Naive thymus-derived CD8-positive, alpha-beta T cell (primary cell): ENCODE data around the gene PLCD3. TPM values are rescaled to one million over a fixed set of nuclear protein-coding genes. Genes with fewer than 3 reads are reported as not detected.
A peak's percentile ranks its signal among the peaks of the same experiment; 100 is the strongest.

Experiments
- ATAC-seq, 2 donors: fragments of 150-1000 bp; cut with Tn5 transposase in 1 of 2; sonication (Bioruptor Pico), chemical (Tn5 transposase) in 1 of 2; 1 replicate in 1 of 2; 2 replicates in 1 of 2; pipeline ENCODE4 v1.10.0; 2021; ENCODE audit warnings: mild to moderate bottlenecking in 2 of 2, moderate library complexity in 2 of 2
- POLR2A ChIA-PET: fragments of 350-600 bp; sonication (Branson Sonifier 250); formaldehyde crosslinking; loops from one replicate; lab custom pipeline; 2021; ENCODE audit warnings: antibody characterized with exemption; lab: Charles Lee
- DNase-seq, 10 donors: peaks; one replicate each; pipeline versions ENCODE4 v3.0.0 to v3.0.0-alpha.2; 2020 to 2022
- H3K27ac Mint-ChIP-seq, 10 donors: one replicate each; pipeline ENCODE4 v1.8.0; 2020 to 2022; ENCODE audit warnings: mild to moderate bottlenecking in 10 of 10, mixed read lengths in 10 of 10, moderate library complexity in 4 of 10, inconsistent platforms in 1 of 10
- H3K27me3 Mint-ChIP-seq, 5 donors: one replicate each; pipeline ENCODE4 v1.8.0; 2021 to 2022; ENCODE audit warnings: mixed read lengths in 5 of 5
- H3K36me3 Mint-ChIP-seq, 3 donors: one replicate each; pipeline ENCODE4 v1.8.0; 2020 to 2022; ENCODE audit warnings: mixed read lengths in 3 of 3, mild to moderate bottlenecking in 2 of 3, inconsistent platforms in 1 of 3
- H3K4me1 Mint-ChIP-seq, 4 donors: one replicate each; pipeline ENCODE4 v1.8.0; 2021 to 2022; ENCODE audit warnings: mixed read lengths in 4 of 4
- H3K4me3 Mint-ChIP-seq, 10 donors: one replicate each; pipeline ENCODE4 v1.8.0; 2020 to 2022; ENCODE audit warnings: mild to moderate bottlenecking in 10 of 10, mixed read lengths in 10 of 10, moderate library complexity in 6 of 10, inconsistent platforms in 1 of 10
- H3K9me3 Mint-ChIP-seq, 9 donors: one replicate each; pipeline ENCODE4 v1.8.0; 2020 to 2022; ENCODE audit warnings: mixed read lengths in 9 of 9, mild to moderate bottlenecking in 3 of 9, inconsistent platforms in 1 of 9, moderate library complexity in 1 of 9
- polyA plus RNA-seq, 3 donors: library from polyadenylated mRNA; unstranded; fragments of 300-500 nt; fragmentation: Illumina TruSeq; gene quantifications; one replicate each; pipeline ENCODE4 v1.2.3, GENCODE V29; 2021
- total RNA-seq, 8 experiments: library from RNA in 2 of 8; stranded (reverse) in 2 of 8; gene quantifications; one replicate each; pipeline ENCODE4 v1.2.3 and lab custom pipeline; 2021 to 2026

PLCD3 gene
- total RNA-seq, result 1 to 10 TPM; 1.6 to 4.0 TPM
- polyA plus RNA-seq, result under 1 TPM; 0.35 to 0.65 (median 0.56) TPM
- total RNA-seq (lab: John Stamatoyannopoulos, UW), result 0.77 to 3.6 (median 1.4) reads per million in 6 experiments

GRCh38 chr17:45132320-45132571, at the start of gene PLCD3:
TSS of gene PLCD3 (minus strand) at chr17:45132515. CDS start at chr17:45132410, 105 bp downstream.
- POLR2A ChIA-PET, result interaction anchor here (4.0 to 7.2 kb wide), 2 partner anchors 16 to 30 kb away, joined by 38 to 195 read pairs; partner anchors contain the start of genes HEXIM1 and HEXIM2
- H3K4me1 Mint-ChIP-seq, result peaks cover 10 to 25% (median 18%) of the 10 kb centered on the region in 4 donors
- ATAC-seq (peak in 1 of 2 donors; percentile 42), DNase-seq (peak in 1 of 10 donors; percentile 42)
- no peaks in the 10 kb centered on the region for H3K9me3 Mint-ChIP-seq
- peak within 1 kb of the TSS; percentile 84 to 94 (median 90) for H3K4me3 Mint-ChIP-seq
- no peaks in the 10 kb centered on the region for H3K36me3 Mint-ChIP-seq
- peak within 1 kb of the TSS; percentile 29 to 95 (median 92) for H3K27ac Mint-ChIP-seq
- H3K27me3 Mint-ChIP-seq, result peaks cover 0 to 3% (median 3%) of the 10 kb centered on the region in 5 donors

DNA sequence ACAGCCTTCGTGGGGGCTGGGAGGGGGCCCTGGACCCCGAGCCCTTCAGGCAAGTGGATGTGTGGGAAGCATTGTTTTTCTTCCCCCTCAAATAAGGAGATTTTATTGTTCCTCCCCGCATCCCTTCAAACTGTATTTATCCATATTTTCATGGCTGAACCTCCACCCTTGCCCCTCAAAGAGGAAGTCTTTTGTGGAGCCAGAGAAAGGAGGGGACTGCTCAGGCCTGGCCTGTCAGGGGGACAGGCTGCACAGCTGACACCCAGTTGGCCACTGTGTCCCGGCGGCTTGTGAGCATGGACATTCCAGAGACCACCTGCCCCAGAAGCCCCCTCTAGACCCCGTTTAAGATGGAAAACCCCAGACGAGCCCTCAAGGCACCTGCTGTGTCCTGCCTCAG, 45.2 kb upstream of the PLCD3 start:
- H3K27me3 Mint-ChIP-seq, result no peaks in the 10 kb centered on the region
- no peak overlapping the region for H3K27ac Mint-ChIP-seq
- H3K4me3 Mint-ChIP-seq, result no peak overlapping the region
- H3K9me3 Mint-ChIP-seq, result no peaks in the 10 kb centered on the region
- POLR2A ChIA-PET, result no interaction called here
- peaks cover 4 to 9% (median 7%) of the 10 kb centered on the region in 4 donors for H3K4me1 Mint-ChIP-seq
- DNase-seq (no peak), ATAC-seq (no peak)
- no peaks in the 10 kb centered on the region for H3K36me3 Mint-ChIP-seq

- no peaks in the 10 kb centered on the region for H3K36me3 Mint-ChIP-seq
- POLR2A ChIA-PET, result interaction anchor here (0.7 to 2.6 kb wide), 2 partner anchors 14 to 27 kb away, joined by 3 to 9 read pairs; partner anchors contain the start of gene HEXIM2
- H3K27ac Mint-ChIP-seq, result peak overlapping the region in 5 of 10 donors; percentile 20 to 74 (median 46)
- DNase-seq (no peak), ATAC-seq (no peak)
- H3K9me3 Mint-ChIP-seq, result no peaks in the 10 kb centered on the region
- no peaks in the 10 kb centered on the region for H3K27me3 Mint-ChIP-seq
- H3K4me1 Mint-ChIP-seq, result peaks cover 4 to 27% (median 25%) of the 10 kb centered on the region in 4 donors
- peak overlapping the region in 1 of 10 donors; percentile 24 for H3K4me3 Mint-ChIP-seq
Measured at GRCh38 chr17:45175759-45176115, 43.4 kb upstream of the PLCD3 start.

GRCh38 chr17:45172541-45173286, 40.4 kb upstream of the PLCD3 start:
- peak overlapping the region; percentile 75 to 89 (median 82) for H3K4me3 Mint-ChIP-seq
- H3K36me3 Mint-ChIP-seq, result no peaks in the 10 kb centered on the region
- ATAC-seq, result peak; percentile 85
- no peaks in the 10 kb centered on the region for H3K27me3 Mint-ChIP-seq
- H3K27ac Mint-ChIP-seq, result peak overlapping the region; percentile 91 to 98 (median 94)
- DNase-seq, result peak; percentile 30 to 85 (median 48)
- peaks cover 6 to 32% (median 30%) of the 10 kb centered on the region in 4 donors for H3K4me1 Mint-ChIP-seq
- POLR2A ChIA-PET, result interaction anchor here (0.6 to 5.8 kb wide), 19 partner anchors 10 to 154 kb away, joined by 3 to 111 read pairs (median 5); partner anchors contain the start of genes ACBD4, HEXIM1, HEXIM2 and MAP3K14
- no peaks in the 10 kb centered on the region for H3K9me3 Mint-ChIP-seq

- no peaks in the 10 kb centered on the region for H3K36me3 Mint-ChIP-seq
- peaks cover 6 to 32% (median 30%) of the 10 kb centered on the region in 4 donors for H3K4me1 Mint-ChIP-seq
- H3K4me3 Mint-ChIP-seq, result peak overlapping the region in 9 of 10 donors; percentile 33 to 89 (median 80)
- DNase-seq (no peak), ATAC-seq (no peak)
- POLR2A ChIA-PET, result interaction anchor here (0.5 to 5.8 kb wide), 18 partner anchors 10 to 1528 kb away, joined by 3 to 111 read pairs (median 4); partner anchors contain the start of genes ACBD4, HEXIM1, HEXIM2 and MAP3K14
- no peaks in the 10 kb centered on the region for H3K9me3 Mint-ChIP-seq
- no peaks in the 10 kb centered on the region for H3K27me3 Mint-ChIP-seq
- H3K27ac Mint-ChIP-seq, result peak overlapping the region; percentile 73 to 98 (median 92)
Measured at GRCh38 chr17:45172232-45172540, 39.9 kb upstream of the PLCD3 start.

GRCh38 chr17:45171338-45172231, 39.3 kb upstream of the PLCD3 start:
- Mint-ChIP-seq H3K27me3 (no peaks in the 10 kb centered on the region), H3K36me3 (no peaks in the 10 kb centered on the region), H3K4me3 (peak overlapping the region in 8 of 10 donors; percentile 20 to 88 (median 80)), H3K27ac (peak overlapping the region; percentile 81 to 98 (median 92)), H3K9me3 (no peaks in the 10 kb centered on the region), H3K4me1 (peaks cover 6 to 32% (median 30%) of the 10 kb centered on the region in 4 donors)
- ATAC-seq (no peak), DNase-seq (no peak)
- POLR2A ChIA-PET, result interaction anchor here (0.5 to 5.8 kb wide), 11 partner anchors 10 to 1528 kb away, joined by 3 to 111 read pairs (median 3); partner anchors contain the start of genes ACBD4, HEXIM1 and HEXIM2

DNA sequence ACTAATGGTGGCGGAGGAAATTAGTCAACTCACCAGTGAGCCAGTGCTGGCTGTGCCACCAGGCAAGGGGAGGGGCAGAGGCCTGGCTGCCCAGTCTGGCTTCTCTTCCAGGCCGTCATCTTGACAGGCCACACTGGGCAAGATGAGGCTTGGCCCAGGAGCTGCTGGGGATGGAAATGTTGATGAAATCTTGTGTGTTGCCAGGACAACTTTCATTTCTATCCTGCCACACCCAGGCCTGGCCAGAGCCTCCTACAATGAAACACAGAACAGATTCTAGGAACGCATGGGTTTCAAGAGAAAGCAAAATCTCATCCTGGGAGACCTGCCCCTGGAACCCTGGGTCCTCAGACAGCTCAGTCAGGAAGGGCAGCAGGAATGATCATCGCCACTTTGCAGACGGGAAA, 38.6 kb upstream of the PLCD3 start:
- no peaks in the 10 kb centered on the region for H3K9me3 Mint-ChIP-seq
- no peaks in the 10 kb centered on the region for H3K36me3 Mint-ChIP-seq
- H3K4me3 Mint-ChIP-seq, result peak overlapping the region in 9 of 10 donors; percentile 12 to 88 (median 39)
- no peak for DNase-seq
- ATAC-seq, result no peak
- H3K4me1 Mint-ChIP-seq, result peaks cover 6 to 32% (median 30%) of the 10 kb centered on the region in 4 donors
- POLR2A ChIA-PET, result interaction anchor here (0.9 to 5.8 kb wide), 5 partner anchors 10 to 57 kb away, joined by 3 to 111 read pairs (median 13); partner anchors contain the start of genes ACBD4, HEXIM1 and HEXIM2
- peak overlapping the region; percentile 72 to 97 (median 86) for H3K27ac Mint-ChIP-seq
- no peaks in the 10 kb centered on the region for H3K27me3 Mint-ChIP-seq

GRCh38 chr17:45170280-45170930, 38.1 kb upstream of the PLCD3 start:
- H3K36me3 Mint-ChIP-seq, result no peaks in the 10 kb centered on the region
- peak overlapping the region in 2 of 10 donors; percentile 4 to 12 for H3K4me3 Mint-ChIP-seq
- H3K4me1 Mint-ChIP-seq, result peaks cover 6 to 33% (median 30%) of the 10 kb centered on the region in 4 donors
- ATAC-seq (no peak), DNase-seq (no peak)
- H3K9me3 Mint-ChIP-seq, result no peaks in the 10 kb centered on the region
- POLR2A ChIA-PET, result interaction anchor here (0.9 to 5.8 kb wide), 4 partner anchors 9 to 56 kb away, joined by 3 to 111 read pairs (median 56); partner anchors contain the start of genes ACBD4, HEXIM1 and HEXIM2
- no peaks in the 10 kb centered on the region for H3K27me3 Mint-ChIP-seq
- peak overlapping the region; percentile 3 to 97 (median 84) for H3K27ac Mint-ChIP-seq

- Mint-ChIP-seq H3K36me3 (no peaks in the 10 kb centered on the region), H3K27ac (no peak overlapping the region), H3K27me3 (no peaks in the 10 kb centered on the region), H3K9me3 (no peaks in the 10 kb centered on the region), H3K4me3 (no peak overlapping the region), H3K4me1 (peaks cover 6 to 36% (median 30%) of the 10 kb centered on the region in 4 donors)
- POLR2A ChIA-PET, result interaction anchor here (4.7 to 5.8 kb wide), 2 partner anchors 8 to 19 kb away, joined by 100 to 111 read pairs; partner anchors contain the start of genes HEXIM1 and HEXIM2
- ATAC-seq (no peak), DNase-seq (no peak)
Measured at GRCh38 chr17:45168991-45169752, 36.9 kb upstream of the PLCD3 start.

- Mint-ChIP-seq H3K9me3 (no peaks in the 10 kb centered on the region), H3K36me3 (no peaks in the 10 kb centered on the region), H3K27ac (peak overlapping the region in 1 of 10 donors; percentile 41), H3K4me1 (peaks cover 7 to 21% (median 14%) of the 10 kb centered on the region in 4 donors), H3K27me3 (no peaks in the 10 kb centered on the region), H3K4me3 (no peak overlapping the region)
- DNase-seq (no peak), ATAC-seq (no peak)
- POLR2A ChIA-PET, result interaction anchor here (1.0 to 9.4 kb wide), 3 partner anchors 7 to 21 kb away, joined by 3 to 676 read pairs (median 100); partner anchors contain the start of gene HEXIM1
Measured at GRCh38 chr17:45164734-45165269, 32.5 kb upstream of the PLCD3 start.
